NCI-H128 (cell line): ENCODE data around the gene FER1L5.

Experiments used
- DNase-seq: peaks from one replicate; lab custom pipeline; 2025; ENCODE audit not compliant: unreplicated experiment; lab: John Stamatoyannopoulos, UW

FER1L5 gene

DNA sequence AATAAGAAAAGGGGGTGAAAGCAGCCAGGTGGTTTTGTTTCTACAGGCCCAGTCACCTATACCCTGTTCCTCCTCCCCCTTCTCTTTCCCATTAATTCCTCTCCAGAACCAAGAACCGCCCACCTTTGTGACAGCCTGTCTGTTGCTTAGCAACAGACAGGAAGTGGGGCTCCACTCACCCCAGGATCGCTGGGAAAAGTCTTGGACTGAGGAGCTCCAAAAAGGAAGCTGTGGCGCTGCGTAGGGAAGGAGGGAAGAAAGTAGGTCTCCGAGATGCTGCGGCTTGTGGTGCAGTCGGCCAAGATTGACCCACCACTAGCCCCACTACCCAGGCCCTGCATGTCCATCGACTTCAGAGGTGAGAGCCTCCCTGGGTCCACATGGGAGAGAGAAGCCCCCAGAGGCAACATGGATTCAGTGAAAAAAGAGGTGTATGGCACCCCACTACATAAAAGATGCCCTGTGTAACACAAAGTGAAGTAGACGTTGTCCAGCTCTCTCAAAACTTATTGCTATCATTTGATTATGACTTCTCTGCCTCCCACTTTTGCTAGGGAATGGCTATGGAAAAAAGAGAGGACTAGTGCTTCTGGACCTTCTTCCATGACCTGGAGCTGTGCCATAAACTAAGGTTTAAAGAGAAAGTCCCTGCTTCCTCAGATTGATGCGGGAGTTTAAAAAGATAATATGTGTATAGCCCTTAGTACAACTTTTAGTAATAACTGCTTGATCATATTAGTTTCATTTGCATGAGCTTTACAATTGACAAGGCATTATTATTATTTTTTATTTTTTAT lies at the start of gene FER1L5:
Gene FER1L5, plus strand, starts transcription at position 201 of the 797 bp plus-strand sequence. Its CDS starts 73 bp downstream, at position 274.
- DNase-seq = no peak

DNA sequence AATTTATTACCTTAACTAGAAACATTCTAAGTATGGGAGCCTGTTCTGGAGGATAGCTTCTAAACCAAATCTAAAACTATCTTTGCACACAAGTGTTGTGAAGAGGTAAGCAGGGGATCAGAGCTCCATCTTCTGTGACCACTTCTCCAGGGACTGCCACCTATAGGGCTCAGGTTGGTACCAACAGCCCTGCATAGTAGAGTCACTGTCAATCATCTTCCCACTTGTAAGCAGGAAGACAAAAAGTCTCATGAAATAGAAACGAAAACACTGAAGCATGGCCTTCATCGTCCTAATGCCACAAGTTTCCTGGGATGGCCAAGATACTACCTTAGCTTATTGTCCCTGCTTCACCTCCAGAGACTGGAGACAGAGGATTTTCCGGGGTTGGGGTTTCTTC lies 48.3 kb upstream of the FER1L5 start:
- no peak for DNase-seq

DNA sequence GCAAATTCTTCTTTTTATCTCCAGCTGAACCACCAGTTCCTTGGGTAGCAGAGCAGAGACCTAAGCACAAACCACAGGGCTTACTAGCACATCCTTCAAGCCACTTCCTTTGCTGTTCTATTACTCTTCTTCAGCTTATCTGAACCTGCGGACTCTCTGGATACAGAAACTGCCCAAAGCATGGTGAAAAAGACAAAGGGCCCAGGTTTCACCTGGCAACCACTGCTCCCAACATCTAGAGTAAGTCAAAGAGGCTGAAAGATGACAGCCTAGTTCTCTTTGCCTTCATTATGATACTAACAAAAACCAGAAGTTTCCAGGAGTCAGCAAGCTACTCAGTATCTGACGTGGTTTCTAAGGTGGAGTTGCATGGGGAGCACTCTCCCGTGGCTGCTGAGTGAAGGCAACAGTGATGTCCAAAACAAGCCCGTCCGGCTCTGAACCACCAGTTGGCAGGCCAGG lies 47.8 kb upstream of the FER1L5 start:
- no peak for DNase-seq

DNA sequence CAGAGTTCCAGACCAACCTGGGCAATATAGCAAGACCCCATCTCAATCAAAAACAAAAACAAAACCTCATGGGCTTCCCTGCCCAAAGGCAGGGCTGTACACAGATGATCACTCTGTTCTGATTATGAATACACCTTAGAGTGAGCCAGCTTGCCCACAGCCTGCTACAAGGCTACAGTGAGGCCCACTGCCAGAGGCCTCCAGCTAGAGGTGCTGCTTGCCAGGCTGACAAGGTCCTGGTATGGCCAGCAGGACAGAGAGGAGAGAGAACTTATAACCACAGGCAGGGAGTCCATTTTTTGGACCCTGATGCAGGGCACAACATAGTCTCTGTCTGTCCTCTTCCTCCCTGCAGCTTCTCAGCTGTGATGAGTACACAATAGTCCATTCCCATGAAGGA lies 46.0 kb upstream of the FER1L5 start:
- DNase-seq = no peak

DNA sequence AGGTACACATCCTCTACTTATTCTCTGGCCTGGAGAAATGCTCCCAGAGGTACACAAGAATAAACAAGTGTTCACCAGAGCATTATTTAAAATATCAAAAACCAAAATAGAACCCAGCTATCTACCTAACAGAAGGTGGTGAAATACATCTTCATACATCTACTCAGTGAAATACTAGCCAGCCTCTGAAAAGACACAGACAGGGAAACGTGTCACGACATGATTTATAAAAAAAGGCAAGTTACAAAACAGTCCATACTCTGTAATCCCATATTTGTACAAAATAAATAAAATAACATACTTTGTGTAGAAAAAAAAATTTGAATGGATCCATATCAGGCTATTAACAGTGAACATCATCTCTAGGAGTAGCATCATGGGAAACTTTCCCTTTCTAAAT lies 42.6 kb upstream of the FER1L5 start:
- no peak for DNase-seq

DNA sequence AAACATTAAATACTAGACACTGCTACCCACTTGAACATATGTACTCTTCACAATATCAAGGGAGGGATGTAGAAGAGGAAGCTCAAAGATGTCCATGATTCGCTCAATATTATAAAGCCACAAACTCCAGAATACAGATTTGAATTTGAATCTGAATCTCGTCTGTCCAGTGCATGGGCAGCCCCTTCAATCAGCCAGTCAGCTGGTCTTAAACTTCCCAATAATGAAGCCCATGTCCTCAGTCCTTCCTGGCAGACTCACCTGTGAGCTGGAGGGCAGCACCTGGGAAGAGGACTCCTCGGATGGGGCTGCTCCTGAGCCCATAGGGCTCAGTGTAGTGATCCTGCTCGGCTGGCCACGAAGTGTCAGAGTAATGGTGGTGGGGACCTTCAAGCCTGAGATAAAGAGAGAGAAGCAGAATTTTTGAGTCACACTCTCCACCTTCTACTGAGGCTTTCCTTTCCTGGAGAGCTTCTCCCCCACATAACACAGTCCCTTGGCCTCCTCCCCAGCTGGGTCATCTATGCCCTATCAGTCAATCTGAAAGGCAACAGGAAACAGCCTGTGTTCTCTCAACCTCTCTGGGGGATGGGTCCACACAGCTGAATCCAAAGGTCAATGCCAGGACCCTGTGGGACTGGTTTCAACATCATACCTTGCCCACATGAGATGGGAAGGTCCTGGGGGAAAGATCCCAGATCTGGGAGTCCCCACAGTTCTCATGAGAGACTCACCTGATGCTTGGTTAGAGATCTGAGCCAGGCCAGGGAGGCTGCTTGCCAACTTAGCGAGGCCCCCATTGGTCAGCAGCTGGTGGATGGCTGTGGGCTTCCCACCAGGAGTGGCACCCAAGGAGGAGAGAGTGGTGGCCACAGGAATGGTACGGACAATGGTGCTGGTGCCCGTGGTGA lies 40.9 kb upstream of the FER1L5 start:
- DNase-seq = no peak

DNA sequence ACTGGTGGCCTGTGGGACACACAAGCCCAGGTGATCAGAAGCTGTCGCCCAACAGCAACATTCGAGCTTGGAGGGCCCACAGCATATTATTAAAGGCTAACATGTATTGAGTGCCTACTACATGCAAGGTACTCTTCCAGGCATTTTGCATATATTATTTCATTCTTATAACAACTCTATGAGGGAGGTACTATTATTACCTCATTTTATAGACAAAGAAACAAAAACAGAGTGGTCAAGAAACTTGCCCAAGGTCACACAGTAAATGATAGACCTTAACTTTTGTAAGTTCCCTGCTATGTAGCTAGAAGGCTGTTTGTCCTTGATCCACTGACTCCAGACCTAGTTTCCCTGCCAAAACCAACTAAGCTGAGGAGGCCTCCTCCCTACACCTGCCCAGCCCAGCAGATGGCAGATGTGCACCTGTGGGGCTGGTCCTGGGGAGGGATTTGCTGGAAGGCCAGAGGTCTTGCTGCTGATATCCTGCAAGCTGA lies 40.2 kb upstream of the FER1L5 start:
- DNase-seq = no peak

DNA sequence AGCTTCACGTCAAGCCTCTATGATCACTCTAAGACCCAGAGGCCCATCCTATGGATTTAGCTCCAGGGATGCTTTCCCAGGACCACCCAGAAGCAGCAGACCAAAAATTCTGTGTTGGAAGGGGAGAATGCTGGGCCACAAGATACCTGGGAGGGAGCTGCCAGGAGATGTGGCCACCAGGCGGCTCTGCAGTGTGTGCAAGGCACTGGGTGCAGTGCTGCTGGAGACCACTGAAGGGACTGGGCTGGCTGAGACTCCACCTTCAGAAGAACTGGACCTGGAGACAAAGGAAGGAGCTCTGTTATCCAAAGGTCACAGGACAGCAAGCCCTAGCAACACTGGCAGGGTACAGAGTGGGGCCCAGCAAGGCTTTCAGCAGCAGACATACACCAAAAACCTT lies 38.5 kb upstream of the FER1L5 start:
- DNase-seq = no peak

DNA sequence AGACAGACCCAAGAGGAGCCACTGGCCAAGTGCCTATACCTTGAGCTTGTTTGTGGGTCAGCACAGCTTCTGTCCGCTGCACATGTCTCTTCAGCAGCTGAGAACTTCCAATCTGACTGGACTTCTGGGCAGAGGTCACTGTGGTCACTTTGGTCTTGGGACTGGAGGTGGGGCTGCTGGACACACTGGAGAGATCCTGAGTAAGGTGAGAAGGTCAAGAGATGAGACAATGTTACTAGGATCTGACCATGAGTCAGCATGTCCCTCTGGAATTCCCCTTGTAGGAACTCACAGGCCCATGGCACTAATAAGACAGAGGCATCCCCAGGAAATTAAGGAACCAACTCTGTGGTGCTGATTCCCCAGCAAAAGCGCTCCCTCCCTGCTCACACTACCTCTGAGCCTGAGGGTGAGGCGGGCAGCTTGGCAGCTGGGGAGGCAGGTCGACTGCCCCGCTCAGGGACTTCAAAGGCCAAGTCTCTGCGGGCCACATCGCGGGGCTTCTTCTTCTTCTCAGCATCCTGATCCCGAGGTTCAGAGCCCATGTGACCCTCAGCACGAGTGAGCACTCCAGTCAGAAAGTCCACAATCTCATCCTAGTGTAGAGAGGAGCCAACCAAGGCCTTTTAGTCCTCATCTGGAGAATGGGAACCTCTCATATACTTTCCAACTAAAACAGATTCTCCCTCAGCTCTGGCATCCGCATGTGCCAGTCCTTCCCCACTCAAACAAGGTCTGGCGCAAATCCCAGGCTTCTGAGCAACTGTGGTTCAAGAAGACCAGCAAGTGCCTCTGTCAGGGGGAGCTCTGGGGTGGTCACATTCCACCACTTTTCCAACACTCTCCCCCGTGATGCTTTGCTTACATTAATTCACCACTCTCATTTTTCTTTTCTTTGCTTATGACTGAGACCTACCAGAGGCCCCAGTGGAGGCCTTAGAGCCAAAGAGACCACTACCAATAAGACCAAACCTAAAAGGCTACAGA lies 33.8 kb upstream of the FER1L5 start:
- no peak for DNase-seq

DNA sequence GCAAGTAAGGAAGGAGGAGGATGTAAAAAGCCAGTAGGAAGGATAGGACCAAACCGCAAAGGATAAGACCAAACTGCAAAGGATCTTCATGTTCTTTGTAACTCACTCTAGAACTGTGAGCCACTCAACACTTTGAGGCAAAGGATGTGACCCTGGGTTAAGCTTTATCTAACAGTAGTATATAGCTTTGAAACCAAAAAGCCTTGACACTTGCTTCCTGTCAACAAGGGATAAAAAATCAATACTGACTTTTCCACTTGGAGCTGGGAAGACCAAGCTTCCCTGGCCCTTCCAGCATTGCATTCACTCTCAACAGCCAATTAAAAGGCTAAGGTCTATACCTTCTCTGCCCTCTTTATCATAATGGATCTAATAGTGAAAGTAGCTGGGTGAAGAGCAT lies 26.4 kb upstream of the FER1L5 start:
- DNase-seq = no peak

DNA sequence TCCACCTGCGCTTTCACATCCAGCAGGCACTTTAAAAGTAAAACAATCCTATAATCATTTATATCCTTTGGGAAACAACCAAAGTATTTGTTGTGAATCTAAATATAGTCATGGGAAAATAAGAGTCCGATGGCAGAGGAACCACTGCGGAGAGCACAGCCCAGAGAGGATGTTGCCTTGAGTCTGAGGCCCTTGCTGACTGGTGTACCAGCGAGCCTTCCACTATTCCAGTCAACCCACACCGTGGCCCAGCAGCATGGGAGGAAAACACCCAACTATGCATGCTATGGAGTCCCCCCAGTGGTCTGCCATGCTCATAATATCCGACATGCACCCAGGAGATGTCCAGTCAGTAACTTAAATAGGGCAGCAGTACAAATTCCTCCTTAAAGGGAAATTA lies 26.0 kb upstream of the FER1L5 start:
- no peak for DNase-seq

DNA sequence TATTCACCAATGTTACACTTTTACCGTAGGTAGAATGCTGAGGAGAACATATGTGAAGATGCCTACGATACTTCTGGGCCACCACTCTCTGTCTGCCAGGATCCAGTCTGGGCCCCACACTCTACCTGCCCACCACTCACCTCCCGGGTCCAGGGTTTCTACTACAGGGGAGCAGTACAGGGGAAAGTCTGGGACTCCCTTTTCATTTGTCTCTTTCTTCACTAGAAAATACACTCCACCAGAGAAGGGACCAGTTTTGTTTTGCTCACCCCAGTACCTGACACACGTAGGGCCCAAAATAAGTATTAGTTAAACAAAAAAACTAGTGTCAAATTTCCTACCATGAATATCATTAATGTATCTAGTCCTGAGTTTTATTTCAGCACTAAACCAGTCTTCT lies 25.6 kb upstream of the FER1L5 start:
- no peak for DNase-seq

DNA sequence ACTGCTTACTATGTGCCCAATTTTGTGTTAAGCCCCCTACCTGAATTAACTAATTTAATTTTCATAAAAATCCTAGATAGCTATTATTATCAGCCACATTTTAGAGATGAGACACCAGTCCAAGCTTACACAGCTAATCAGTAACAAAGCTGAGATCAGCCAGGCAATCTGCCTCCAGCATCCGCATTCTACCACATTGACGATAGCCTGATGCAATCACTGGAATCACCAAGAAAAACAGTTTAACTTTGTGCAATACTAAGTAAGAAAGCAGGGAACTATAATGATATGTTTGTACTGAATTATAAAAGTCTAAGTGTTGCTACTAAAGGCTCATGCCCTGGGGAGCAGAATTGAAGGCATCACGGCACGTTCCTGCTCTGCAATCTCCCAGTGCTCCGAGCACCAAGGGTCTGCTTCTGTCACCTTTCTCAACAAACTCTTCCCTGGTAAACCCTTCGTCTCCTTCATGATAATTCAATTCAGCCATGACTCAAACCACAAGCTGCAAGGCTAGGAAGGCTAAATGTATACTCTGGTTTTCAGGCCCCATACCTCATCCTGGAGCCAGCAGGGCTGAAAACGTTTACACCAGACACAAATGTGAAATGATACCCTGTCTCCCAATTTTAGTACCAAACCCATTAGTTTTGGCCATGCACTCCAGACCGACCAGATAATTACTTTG lies 23.8 kb upstream of the FER1L5 start:
- no peak for DNase-seq

DNA sequence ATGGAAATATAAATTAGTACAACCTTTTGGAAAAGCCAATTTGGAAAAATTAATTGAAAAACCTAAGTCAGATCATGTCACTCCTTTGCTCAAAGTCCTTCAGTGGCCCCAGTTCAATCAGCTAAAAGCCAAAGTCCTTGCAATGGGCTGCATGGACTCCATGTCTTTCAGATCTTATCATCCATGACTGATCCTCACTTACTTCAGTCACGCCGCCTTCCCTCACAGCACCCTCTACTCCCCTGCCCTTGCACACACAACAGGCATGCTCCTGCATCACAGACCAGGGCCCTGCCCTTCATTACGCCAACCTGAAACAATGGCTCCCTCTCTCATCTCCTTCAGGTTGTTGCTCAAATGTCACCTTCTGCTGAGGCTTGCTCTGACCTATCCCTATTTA lies 20.0 kb upstream of the FER1L5 start:
- DNase-seq = no peak

DNA sequence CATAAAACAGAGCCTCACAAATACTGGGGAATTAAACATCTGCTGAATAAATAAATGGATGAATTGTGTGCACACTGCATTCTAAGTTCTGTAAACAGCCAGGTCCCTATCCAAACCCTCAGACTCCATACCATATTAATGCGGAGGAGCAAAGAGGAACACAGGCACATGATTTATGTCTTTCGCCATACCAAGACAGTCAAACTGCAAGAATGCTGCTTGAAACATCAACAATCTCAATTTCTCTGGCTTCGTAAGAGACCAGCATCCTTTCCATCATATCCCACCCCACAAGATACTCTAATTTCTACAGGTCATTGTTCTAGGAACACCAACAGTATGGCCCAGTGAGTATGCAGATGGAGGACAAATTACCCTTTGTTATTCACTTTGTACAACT lies 19.4 kb upstream of the FER1L5 start:
- DNase-seq = no peak

DNA sequence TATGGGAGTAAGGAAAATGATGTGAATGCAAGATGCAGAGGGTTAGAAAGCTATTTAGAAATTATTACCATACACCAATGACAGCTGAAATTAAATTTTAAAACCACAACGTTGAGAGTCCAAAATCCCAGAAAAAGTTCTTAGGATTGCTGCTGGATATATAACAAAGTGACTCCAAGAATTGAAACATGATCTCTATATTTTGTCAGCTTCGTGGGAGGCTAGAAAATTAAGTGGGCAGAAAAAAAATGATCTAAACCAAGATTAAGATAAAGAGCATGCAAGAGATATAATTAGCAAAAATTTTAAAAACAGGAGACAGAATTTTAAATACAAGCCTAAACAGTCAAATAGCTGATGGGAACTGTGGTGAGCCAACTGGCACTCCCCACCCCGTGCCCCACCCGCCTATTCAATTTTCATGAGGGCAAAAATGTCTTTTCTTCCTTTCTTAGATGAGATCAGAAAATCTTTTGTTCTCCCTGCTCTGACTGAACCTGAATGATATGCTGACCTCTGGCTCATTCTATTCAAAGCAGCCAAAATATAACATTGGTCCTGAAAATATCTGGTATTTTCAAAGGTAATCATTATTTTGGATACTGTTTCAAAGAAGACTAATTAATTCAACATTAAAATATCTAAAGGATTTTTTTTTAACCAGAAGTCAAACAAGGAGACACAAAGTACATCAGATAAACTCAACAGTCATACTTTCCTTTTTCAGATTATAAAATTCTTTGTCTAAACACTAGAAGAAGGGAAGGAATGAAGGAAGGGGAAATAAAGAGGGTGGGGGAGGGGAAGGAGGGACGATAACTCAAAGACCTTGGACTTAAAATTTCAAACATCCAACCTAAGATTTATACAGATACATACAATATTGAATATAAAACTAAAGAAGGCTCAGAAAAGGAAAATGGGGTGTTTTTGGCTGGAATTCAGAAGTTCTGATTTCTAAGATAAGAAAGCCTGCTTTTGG lies 16.7 kb upstream of the FER1L5 start:
- DNase-seq = no peak

DNA sequence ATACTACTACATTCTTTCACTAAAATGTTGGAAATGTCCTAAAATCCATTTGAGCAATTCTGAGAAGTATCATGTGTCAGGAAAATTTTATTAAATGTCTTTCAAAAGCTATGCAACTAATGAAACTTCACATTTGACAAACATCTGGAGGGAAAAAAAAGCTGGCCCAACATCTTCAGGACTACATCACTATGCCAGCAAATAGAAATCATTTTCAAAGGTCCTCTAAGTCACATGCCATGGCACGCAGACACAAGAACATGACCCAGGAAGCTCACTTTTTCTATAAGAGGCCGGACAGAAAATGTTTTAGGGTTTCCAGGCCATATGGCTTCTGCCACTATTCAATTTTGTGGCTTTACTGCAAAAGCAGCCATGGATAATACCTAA lies 16.0 kb upstream of the FER1L5 start:
- DNase-seq = no peak

DNA sequence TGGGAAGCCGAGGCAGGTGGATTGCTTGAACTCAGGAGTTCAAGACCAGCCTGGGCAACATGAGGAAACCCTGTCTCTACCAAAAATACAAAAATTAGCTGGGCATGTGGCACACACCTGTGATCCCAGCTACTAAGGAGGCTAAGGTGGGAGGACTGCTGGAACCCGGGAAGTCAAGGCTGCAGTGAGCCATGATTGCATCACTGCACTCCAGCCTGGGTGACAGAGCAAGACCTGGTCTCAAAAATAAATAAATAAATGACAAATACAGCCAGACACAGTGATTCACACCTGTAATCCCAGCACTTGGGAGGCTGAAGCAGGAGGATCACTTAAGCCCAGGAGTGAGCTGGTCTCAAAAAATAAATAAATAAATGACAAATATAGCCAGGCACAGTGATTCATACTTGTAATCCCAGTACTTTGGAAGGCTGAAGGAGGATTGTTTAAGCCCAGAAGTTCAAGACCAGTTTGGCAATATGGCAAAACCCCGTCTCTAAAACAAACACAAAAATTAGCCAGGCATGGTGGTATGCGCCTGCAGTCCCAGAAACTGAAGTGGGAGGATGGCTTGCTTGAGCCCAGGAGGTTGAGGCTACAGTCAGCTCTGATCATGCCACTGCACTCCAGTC lies 10.6 kb upstream of the FER1L5 start:
- no peak for DNase-seq

DNA sequence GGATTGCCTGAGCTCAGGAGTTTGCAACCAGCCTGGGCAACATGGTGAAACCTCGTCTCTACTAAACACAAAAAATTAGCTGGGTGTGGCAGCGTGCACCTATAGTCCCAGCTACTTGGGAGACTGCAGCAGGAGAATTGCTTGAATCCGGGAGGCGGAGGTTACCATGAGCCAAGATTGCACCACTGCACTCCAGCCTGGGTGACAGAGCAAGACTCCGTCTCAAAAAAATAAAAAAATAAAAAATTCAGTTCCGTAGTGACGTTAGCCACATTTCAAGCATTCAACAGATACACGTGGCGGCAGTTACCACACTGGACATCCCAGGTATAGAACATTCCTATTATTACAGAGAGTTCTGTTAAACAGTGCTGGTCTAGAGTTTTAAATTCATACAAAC lies 8.9 kb upstream of the FER1L5 start:
- no peak for DNase-seq
